HCT116 (cell line): Measurements from ENCODE around the gene CRACDL. TPM values are rescaled to one million over a fixed set of nuclear protein-coding genes. Genes with fewer than 3 reads are reported as not detected.

ENCODE experiments used
- ATAC-seq: fragments of 200-7000 bp; cut with Tn5 transposase; 2 replicates; pipeline ENCODE4 v1.9.1; 2020; ENCODE audit warnings: mild to moderate bottlenecking, moderate library complexity
- BruUV-seq: library from RNA; stranded (reverse); fragments of 400-500 nt; replicated peaks from 2 replicates; lab custom pipeline; 2021; lab: Mats Ljungman, UMichigan
- CTCF ChIA-PET: fragments of 300-600 bp; sonication (Branson Sonifier 250); formaldehyde crosslinking; loops from one replicate; lab custom pipeline; 2021; ENCODE audit warnings: antibody characterized with exemption; lab: Charles Lee
- POLR2A ChIA-PET: fragments of 300-600, 350-600 bp; sonication (Branson Sonifier 250); formaldehyde crosslinking; loops from one replicate; lab custom pipeline; 2021; ENCODE audit warnings: antibody characterized with exemption; lab: Charles Lee
- RAD21 ChIA-PET, 2 experiments: fragments of 300-600 bp; sonication (Branson Sonifier 250); formaldehyde crosslinking; loops; one replicate each; lab custom pipeline; 2023; ENCODE audit warnings: low total read pairs in 2 of 2; ENCODE audit not compliant: uncharacterized antibody in 2 of 2, unreplicated experiment in 2 of 2, low non-redundant PET in 1 of 2; lab: Charles Lee
- DNase-seq: peaks from one replicate; pipeline ENCODE4 v3.0.0-alpha.2; 2010; ENCODE audit warnings: low read depth, low spot score
- H2AFZ ChIP-seq: fragments of 200-600 bp; shearing (Covaris generic), sonication (generic); 2 replicates; pipeline ENCODE4 v1.6.1; 2017; ENCODE audit warnings: low read depth, mixed run types, mixed read lengths, antibody characterized with exemption, low read length; ENCODE audit not compliant: poor library complexity, severe bottlenecking
- H3K27ac ChIP-seq: 2 replicates; pipeline ENCODE4 v1.5.1; 2012; ENCODE audit warnings: low read depth, low read length
- H3K27me3 ChIP-seq: fragments of 200-600 bp; sonication (generic); 2 replicates; pipeline ENCODE4 v1.6.1; 2016; ENCODE audit warnings: mixed run types, low read length, mixed read lengths; ENCODE audit not compliant: insufficient read depth
- H3K36me3 ChIP-seq, 2 experiments: fragments of 200-500 bp in 1 of 2; fragments of 200-600 bp in 1 of 2; sonication (Bioruptor generic) in 1 of 2; sonication (generic) in 1 of 2; 2 replicates each; pipeline versions ENCODE4 v1.5.1 to v1.6.1; 2014 to 2016; ENCODE audit warnings: low read length in 2 of 2, inconsistent platforms in 1 of 2, mixed read lengths in 1 of 2, mixed run types in 1 of 2; ENCODE audit not compliant: insufficient read depth in 2 of 2, control insufficient read depth in 1 of 2
- H3K4me1 ChIP-seq, 2 experiments: fragments of 200-600 bp in 1 of 2; sonication (generic) in 1 of 2; 2 replicates each; pipeline versions ENCODE4 v1.5.1 to v1.6.1; 2012 to 2017; ENCODE audit warnings: low read length in 2 of 2, inconsistent platforms in 1 of 2, mild to moderate bottlenecking in 1 of 2, mixed read lengths in 1 of 2, mixed run types in 1 of 2, moderate library complexity in 1 of 2; ENCODE audit not compliant: insufficient read depth in 2 of 2, control insufficient read depth in 1 of 2
- H3K4me2 ChIP-seq: fragments of 200-600 bp; sonication (generic); 2 replicates; pipeline ENCODE4 v1.6.1; 2017; ENCODE audit warnings: mixed run types, low read length, mixed read lengths
- H3K4me3 ChIP-seq, 2 experiments: fragments of 200-600 bp in 1 of 2; sonication (generic) in 1 of 2; replicated peaks in 1 of 2; 2 replicates each; pipeline ENCODE4 v1.5.1; 2011 to 2016; ENCODE audit warnings: low read length in 2 of 2, control low read depth in 1 of 2, low read depth in 1 of 2, mild to moderate bottlenecking in 1 of 2, mixed read lengths in 1 of 2, mixed run types in 1 of 2
- H3K79me2 ChIP-seq: fragments of 200-600 bp; sonication (generic); 2 replicates; pipeline ENCODE4 v1.6.1; 2017; ENCODE audit warnings: mild to moderate bottlenecking, mixed run types, low read length, moderate library complexity, mixed read lengths; ENCODE audit not compliant: insufficient read depth
- H3K9ac ChIP-seq: fragments of 200-600 bp; sonication (generic); 2 replicates; pipeline ENCODE4 v1.6.1; 2016; ENCODE audit warnings: low read length, mixed read lengths
- H3K9me2 ChIP-seq: fragments of 200-600 bp; sonication (generic), shearing (Covaris generic); 2 replicates; pipeline ENCODE4 v1.6.1; 2017; ENCODE audit warnings: mixed run types, mild to moderate bottlenecking, moderate library complexity; ENCODE audit not compliant: insufficient read depth
- H3K9me3 ChIP-seq, 2 experiments: fragments of 200-500 bp in 1 of 2; fragments of 200-600 bp in 1 of 2; sonication (Bioruptor generic) in 1 of 2; sonication (generic) in 1 of 2; 2 replicates each; pipeline ENCODE4 v1.6.1; 2014 to 2017; ENCODE audit warnings: low read length in 2 of 2, mixed read lengths in 2 of 2, inconsistent platforms in 1 of 2, low read depth in 1 of 2, mild to moderate bottlenecking in 1 of 2, mixed run types in 1 of 2, moderate library complexity in 1 of 2; ENCODE audit not compliant: control insufficient read depth in 1 of 2, insufficient read depth in 1 of 2
- H4K20me1 ChIP-seq: fragments of 200-600 bp; sonication (generic), shearing (Covaris generic); 2 replicates; pipeline ENCODE4 v1.6.1; 2017; ENCODE audit warnings: mixed run types, mild to moderate bottlenecking, moderate library complexity; ENCODE audit not compliant: insufficient read depth
- ELF1 ChIP-seq: IDR thresholded peaks from 2 replicates; pipeline ENCODE4 v1.6.1; 2012; ENCODE audit warnings: low read depth, borderline replicate concordance
- EZH2 ChIP-seq: fragments of 200-600 bp; sonication (generic); IDR thresholded peaks from 2 replicates; pipeline ENCODE4 v1.6.1; 2017; ENCODE audit warnings: antibody characterized with exemption, mixed run types
- JUND ChIP-seq: IDR thresholded peaks from 2 replicates; pipeline ENCODE4 v1.6.1; 2012
- SIN3A ChIP-seq: IDR thresholded peaks from 2 replicates; pipeline ENCODE4 v1.6.1; 2012; ENCODE audit warnings: low read depth
- SP1 ChIP-seq: IDR thresholded peaks from 2 replicates; pipeline ENCODE4 v1.6.1; 2012; ENCODE audit warnings: low read depth
- TCF7L2 ChIP-seq: IDR thresholded peaks from 2 replicates; pipeline ENCODE4 v1.7.0; 2011; ENCODE audit warnings: borderline replicate concordance, inconsistent platforms; ENCODE audit not compliant: insufficient read depth, insufficient read length; ENCODE audit errors: extremely low read depth
- ZNF274 ChIP-seq: fragments of 200-500 bp; sonication (Bioruptor generic); IDR thresholded peaks from 2 replicates; pipeline ENCODE4 v1.6.1; 2014; ENCODE audit warnings: mild to moderate bottlenecking, low read depth, low read length, inconsistent platforms
- intact Hi-C: fragments of 100-400 bp; cut with micrococcal nuclease; formaldehyde crosslinking; loops from 2 replicates; pipeline ENCODE4 v1.10.0; 2022
- total RNA-seq: library from RNA; stranded (reverse); gene quantifications from one replicate; pipeline ENCODE4 v1.2.1, GENCODE V29; 2021; ENCODE audit not compliant: unreplicated experiment
- TF ChIP-seq, protein P1 (sequence below): IDR thresholded peaks from 2 replicates; pipeline ENCODE4 v1.6.1; 2012
- TF ChIP-seq, protein P2 (sequence below): IDR thresholded peaks from 2 replicates; pipeline ENCODE4 v1.6.1; 2012
- TF ChIP-seq, protein P3 (sequence below): IDR thresholded peaks from 2 replicates; pipeline ENCODE4 v1.6.1; 2011; ENCODE audit warnings: mild to moderate bottlenecking, low read length, moderate library complexity; ENCODE audit not compliant: insufficient replicate concordance; ENCODE audit errors: extremely low read depth

Gene CRACDL
- total RNA-seq, 1 experiment from 2014 or later, result 1.1 TPM

DNA sequence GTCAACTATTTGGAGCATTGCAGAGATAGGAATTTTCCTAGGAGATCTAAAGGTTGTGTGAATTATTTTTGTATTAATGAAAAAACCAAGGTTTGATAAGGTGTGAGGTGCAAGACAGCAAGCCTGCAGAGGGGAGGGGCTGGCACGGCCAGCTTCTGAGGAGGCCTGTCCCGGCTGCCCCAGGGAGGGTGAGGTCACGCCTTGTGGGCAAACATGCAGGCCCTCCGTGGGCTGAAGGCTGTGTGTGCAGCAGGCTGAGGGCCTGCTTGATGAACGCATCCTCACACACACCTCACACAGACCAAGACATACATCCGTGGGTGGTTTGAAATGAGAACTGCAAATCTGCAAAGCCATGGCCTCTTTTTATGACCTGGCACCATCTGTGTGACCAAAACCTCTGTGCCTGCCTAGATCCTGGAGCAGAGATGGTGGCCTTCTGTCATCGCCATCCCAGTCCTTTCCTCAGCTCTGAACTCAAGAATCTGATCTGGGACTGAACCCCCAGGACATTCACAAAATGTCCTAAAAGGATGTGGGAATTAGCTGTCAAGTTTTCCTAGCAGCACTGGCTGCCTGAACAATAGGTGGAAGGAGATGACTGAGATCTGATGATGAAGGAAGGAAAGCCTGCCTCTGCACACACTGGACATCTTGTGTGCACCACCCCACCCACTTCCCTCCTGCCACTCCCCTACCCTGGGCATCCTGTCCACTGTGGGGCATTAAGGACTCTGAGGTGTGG is 102.7 kb downstream of the CRACDL start:
- POLR2A ChIA-PET, result no interaction called here
- H3K4me2 ChIP-seq, result no peak overlapping the region
- intact Hi-C loops, result no loop called here

More for the DNA sequence above, 102.7 kb downstream of the CRACDL start:
- TF ChIP-seq SIN3A (no peak), JUND (no peak), EZH2 (no peak), TCF7L2 (no peak), SP1 (no peak), ZNF274 (no peak), ELF1 (no peak)
- TF ChIP-seq, protein P1, sequence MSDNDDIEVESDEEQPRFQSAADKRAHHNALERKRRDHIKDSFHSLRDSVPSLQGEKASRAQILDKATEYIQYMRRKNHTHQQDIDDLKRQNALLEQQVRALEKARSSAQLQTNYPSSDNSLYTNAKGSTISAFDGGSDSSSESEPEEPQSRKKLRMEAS, result no peak
- TF ChIP-seq, protein P2, sequence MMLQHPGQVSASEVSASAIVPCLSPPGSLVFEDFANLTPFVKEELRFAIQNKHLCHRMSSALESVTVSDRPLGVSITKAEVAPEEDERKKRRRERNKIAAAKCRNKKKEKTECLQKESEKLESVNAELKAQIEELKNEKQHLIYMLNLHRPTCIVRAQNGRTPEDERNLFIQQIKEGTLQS, result no peak
- TF ChIP-seq, protein P3, sequence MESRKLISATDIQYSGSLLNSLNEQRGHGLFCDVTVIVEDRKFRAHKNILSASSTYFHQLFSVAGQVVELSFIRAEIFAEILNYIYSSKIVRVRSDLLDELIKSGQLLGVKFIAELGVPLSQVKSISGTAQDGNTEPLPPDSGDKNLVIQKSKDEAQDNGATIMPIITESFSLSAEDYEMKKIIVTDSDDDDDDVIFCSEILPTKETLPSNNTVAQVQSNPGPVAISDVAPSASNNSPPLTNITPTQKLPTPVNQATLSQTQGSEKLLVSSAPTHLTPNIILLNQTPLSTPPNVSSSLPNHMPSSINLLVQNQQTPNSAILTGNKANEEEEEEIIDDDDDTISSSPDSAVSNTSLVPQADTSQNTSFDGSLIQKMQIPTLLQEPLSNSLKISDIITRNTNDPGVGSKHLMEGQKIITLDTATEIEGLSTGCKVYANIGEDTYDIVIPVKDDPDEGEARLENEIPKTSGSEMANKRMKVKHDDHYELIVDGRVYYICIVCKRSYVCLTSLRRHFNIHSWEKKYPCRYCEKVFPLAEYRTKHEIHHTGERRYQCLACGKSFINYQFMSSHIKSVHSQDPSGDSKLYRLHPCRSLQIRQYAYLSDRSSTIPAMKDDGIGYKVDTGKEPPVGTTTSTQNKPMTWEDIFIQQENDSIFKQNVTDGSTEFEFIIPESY, result no peak
- CTCF ChIA-PET, result no interaction called here
- Histone ChIP-seq H4K20me1 (no peaks in the 10 kb centered on the region), H3K79me2 (no peaks in the 10 kb centered on the region), H3K36me3 (no peaks in the 10 kb centered on the region), H3K9me2 (no peaks in the 10 kb centered on the region), H2AFZ (no peak overlapping the region), H3K4me1 (no peaks in the 10 kb centered on the region), H3K27me3 (no peaks in the 10 kb centered on the region), H3K27ac (no peak overlapping the region), H3K9ac (no peak overlapping the region), H3K9me3 (no peaks in the 10 kb centered on the region), H3K4me3 (no peak overlapping the region)
- ATAC-seq (no peak), DNase-seq (no peak)
- BruUV-seq, result no TSS peak
- RAD21 ChIA-PET, result no interaction called here
